Nucleus accumbens (tissue), 56 donors: ENCODE results near the gene COPE.
A peak's percentile ranks its signal among the peaks of the same experiment; 100 is the strongest.

ENCODE experiments used
- DNase-seq, 56 donors: peaks; one replicate each; lab custom pipeline; 2025; lab: John Stamatoyannopoulos, UW

COPE gene

DNA sequence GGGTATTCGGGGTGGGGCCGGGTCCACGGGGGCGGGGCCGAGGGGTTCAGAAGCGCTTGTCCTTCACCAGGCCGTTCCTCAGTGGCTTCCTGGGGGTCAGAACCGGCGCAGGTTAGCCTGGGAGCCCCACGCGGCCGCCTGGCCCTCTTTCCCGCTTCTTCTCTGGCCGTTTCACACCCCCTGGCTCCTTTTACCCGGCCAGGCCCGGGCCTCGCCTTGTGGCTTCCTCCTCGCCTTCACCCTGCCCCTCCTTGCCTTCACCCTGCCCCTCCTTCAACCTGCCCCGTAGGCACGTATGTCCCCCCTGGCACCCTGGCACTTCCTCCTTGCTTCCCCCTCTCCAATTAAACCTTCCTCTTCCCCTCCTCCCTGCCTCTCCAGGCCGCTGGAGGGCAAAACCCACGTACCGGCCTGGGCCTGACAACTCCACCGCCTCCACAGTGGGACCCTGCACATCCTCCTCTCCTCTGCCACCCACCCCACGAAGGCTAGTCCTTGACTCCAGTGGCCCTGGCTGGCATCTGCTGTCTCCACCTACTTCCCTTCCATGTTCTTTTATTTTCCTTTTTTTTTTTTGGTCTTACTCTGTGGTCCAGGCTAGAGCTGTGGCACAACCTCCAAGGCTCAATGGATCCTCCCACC lies 48.5 kb downstream of the COPE start:
- no peak for DNase-seq

DNA sequence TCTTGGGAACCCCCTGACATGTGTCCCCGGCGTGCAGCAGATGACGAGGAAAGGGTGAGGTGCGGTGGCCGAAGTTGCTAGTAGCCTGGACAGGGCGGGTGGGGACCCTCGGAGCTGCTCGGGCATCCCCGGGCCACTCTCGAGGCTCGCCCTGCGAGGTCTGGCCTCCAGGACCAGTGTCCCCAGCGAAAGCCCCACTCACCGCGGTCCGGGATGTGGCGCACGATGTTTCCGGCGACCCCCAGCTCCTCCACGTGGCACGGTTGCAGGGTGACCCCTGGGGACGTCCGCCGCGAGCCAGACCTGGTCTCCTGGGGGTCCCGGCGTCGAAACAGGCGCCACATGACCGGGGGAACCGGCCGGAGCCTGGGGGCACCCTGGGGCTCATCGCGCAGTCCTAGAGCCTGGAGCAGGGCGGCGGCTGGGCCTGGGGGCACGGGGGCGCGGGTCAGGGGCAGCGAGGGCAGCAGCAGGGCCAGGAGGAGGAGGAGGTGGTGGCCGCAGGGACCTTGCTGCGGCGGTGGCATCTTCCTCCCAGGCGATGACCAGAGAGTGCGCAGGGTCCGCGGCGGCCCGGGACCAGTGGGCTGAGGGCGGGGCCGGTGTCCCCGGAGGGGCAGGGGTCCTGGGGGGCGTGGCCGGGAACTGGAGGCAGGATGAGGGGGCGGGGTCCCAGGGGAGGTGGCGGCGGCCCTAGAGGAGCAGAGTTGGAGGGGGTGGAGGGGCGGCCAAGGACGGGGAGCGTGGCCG lies 49.2 kb downstream of the COPE start:
- no peak for DNase-seq

DNA sequence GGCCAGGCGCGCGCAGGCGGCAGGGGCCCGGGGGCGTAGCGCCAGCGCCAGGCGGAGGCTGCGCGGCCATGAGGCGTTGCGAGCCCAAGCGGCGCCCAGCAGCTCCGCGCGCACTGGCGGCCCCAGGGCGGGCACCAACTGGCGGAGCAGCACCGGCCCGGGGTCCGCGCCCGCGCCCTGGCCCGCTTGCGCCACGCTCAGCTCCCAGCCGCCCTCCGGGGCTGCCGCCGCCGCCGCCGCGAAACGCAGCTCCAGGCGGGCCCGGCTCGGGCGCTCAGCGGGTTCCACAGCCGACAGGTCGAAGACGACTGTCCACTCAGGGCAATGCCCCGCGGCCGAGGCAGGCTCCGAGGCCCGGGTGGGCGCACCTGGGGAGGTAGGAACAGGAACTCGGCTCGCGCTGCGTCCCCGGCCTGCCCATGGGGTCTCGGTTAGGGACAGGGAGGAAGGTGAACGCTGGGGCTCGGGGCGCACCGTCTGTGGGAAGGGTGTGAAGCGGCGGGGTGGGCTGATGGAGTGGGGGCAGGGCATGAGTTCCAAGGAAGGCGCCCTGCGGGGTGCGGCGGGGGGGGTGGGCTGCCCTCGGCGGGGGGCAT lies 50.1 kb downstream of the COPE start:
- no peak for DNase-seq

DNA sequence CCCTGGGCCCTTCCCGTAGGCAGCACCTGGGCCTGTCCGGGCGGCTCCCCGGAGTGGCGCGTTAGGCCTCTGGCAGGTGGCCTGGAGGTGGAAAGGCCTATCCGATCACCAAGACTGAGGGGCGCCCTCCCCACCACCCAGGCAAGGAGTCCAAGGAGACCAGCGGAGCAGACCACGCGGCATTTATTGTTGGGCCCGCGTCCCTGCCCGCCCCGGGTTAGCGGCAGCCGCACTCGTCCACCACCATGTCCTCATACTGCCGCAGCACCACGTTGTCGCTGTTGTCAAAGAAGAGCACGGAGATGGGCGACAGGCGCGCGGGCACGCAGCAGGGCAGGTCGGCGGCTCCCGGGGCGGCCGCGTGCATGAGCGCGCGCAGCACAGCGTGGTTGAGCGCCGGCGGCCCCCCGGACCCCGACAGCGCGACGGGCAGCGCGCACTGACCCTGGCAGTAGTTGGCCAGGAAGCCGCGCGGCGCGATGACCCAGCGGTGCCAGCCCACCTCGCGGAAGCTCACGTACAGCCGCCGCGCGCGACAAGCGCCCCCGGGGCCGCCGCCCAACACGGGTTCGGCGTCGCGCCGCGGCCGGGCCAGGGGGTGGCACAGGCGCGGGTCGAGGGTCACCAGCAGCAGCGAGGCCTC lies 50.7 kb downstream of the COPE start:
- DNase-seq, result no peak

DNA sequence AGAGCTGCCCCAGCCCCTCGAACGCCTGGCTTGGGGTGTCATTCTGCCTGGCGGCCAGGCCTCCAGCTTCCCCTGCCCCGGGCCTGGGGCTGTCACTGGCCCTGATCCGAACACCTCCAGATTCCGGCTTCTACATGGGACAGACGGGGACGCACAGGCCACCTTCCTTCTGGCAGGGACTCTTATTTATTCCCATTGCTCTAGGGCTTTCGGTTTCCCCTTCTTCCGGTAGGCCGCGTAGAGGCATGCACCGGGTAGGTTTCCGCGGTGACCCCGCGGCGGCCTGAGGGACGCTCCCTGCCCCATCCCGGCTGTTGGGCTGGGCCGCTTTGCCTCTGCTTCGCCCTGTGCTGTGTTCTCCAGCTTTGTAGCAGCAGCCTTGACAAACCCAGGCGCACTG lies 51.4 kb downstream of the COPE start:
- DNase-seq, result peak in 2 of 56 donors; percentile 36 to 41

DNA sequence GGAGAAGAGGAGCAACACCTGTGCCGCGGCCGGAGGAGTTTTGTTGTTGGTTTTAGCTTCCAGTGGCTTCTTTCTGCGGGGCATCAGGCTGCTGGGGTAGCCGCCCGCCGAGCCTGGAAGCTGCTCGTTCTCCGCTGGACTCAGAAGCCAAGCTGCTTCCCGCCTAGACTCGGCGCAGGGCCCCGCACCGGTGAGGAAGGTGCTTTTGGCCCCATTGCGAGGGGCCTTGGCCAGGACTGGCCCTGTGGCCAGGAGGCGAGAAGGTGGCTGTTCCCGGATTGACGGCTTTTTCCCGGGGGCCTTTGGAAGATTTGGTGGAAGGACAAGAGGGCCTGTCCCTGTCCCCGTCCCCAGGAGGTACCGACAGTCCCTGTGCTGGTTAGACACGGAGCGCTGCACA lies 52.0 kb downstream of the COPE start:
- peak in 1 of 56 donors; percentile 41 for DNase-seq

DNA sequence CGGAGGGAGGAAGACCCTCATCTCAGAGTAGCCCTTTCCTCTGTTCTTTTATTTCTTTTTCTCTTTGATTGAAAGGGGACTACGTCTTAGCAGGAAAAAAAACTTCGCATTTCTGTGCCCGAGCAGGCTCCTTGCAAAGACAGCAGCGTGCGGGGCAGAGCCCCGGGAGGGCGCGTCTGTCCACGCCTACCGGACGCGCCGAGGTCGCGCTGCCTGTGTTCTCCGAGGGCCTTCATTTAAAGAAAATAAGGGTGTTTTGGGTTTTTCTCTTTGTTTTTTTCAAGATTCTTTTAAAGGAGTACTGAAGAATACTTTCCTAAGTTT lies 52.4 kb downstream of the COPE start:
- peak in 3 of 56 donors; percentile 13 to 41 (median 20) for DNase-seq

DNA sequence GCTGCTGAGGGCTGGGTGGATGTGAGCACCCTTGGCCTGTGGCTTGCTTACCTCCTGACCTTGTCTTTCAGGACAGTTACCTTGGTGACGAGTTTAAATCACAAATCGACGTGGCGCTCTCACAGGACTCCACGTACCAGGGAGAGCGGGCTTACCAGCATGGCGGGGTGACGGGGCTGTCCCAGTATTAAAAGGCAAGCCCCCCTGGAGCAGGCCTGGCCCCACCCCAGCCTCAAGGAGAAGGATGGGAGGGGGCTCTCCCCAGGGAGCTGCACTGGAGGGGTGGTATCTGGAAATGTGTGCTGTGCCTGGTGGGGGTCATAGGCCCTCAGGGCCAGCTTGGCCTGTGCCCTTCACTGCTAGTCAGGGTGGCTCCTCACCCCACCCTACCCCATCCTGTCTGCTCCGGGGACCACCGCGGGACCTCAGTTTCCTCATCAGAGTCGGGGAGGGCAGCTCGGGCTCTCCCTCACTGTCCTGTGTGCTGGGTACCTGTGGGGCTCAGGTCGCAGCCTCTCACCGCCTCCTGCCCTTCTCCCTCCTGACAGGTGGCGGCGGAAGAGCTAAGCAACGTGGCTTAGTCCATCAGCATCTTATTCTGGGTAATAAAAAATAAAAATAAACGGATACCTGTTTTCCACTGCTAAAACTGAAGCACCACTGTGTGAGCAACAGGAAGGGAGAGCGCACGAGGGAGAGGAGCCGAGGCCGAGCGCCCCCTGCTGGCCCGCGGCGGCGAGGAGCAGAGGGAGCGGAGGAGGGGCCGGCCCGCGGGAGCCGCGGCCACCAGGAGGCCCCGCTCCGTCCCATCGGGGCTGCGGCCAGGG lies 53.0 kb downstream of the COPE start:
- peak in 43 of 56 donors; percentile 6 to 81 (median 37) for DNase-seq

DNA sequence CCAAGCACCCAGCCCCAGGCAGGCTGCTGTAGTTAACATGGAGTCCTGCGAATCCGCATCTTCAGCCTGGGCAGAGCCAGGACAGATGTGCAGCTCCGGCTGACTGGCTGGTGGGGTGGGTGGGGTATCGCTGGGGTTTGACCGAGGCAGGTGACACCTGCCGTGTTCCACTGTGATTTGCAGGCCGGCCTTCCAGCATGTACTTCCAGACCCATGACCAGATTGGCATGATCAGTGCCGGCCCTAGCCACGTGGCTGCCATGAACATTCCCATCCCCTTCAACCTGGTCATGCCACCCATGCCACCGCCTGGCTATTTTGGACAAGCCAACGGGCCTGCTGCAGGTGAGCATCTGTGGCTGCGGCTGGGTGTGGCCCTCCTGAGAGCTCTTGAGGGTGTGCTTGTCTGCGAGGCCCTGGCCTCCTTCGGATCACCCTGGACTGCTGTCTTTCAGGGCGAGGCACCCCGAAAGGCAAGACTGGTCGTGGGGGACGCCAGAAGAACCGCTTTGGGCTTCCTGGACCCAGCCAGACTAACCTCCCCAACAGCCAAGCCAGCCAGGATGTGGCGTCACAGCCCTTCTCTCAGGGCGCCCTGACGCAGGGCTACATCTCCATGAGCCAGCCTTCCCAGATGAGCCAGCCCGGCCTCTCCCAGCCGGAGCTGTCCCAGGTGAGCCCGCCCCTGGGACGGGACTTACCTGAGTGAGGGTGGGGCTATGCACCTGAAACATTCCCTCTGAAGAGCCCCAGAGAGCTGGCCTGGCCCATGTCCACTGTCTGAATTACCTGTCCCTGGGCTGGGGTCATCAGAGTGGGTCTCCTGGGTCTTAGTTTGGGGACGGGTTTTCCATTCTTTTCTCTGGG lies 53.8 kb downstream of the COPE start:
- no peak for DNase-seq

DNA sequence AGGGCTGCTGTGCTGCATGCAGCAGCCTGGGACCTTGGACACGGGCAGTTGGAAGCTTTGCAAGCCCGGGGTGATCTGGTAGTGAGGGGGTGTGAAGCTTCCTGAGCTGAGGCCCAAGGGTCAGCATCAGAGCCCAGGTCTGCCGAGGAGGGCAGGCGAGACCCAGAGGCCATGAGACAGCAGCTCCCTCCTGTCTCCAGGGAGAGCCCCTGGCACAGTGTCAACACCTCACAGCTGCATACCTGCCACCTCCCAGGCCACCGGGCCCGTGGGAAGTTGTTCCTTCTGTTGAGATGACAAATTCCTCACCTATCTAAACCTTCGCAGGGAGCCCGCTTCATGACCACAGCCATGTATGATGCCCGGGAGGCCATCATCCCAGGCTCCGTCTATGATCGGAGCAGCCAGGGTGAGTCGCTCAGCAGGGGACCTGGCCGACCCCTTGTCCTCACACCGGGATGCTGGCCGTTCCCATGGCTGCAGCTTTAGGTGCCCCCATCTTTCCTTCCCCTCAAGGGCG lies 55.3 kb downstream of the COPE start:
- DNase-seq, result no peak

DNA sequence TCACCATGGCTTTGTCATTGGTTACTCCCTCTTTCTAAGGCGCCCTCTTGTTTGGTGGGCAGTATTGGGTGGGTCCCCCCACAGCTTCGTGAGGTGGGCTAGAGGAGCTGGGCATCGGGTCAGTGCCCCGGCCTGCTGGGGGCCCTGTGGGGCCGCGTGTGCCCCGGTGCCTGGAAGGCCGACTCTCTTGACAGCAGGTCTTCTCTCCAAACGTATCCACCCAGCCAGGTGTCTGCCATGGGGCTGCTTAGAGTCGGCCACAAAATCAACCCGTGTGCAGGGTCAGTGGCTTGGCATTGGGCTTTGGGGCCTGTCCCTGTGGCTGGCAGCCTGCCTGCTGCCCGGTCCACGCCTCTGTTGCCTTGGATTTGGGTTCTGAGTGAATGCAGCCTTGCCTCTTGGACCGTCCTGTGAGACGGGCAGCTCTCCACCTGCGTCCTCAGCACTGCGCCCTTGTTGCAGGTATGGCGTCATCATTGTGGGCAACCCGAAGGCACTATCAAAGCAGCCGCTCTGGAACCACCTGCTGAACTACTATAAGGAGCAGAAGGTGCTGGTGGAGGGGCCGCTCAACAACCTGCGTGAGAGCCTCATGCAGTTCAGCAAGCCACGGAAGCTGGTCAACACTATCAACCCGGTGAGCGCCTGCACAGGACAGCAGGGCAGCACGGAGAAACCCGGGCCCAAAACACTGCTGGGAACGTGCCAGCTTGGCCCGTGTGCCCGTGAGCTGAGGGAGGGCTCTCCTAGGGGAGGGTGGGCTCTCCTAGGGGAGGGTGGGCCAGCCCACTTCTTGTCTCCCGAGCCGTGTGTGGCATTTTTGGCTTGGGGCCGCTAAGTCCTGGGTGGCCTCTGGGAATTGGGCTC lies 56.0 kb downstream of the COPE start:
- peak in 1 of 56 donors; percentile 25 for DNase-seq

DNA sequence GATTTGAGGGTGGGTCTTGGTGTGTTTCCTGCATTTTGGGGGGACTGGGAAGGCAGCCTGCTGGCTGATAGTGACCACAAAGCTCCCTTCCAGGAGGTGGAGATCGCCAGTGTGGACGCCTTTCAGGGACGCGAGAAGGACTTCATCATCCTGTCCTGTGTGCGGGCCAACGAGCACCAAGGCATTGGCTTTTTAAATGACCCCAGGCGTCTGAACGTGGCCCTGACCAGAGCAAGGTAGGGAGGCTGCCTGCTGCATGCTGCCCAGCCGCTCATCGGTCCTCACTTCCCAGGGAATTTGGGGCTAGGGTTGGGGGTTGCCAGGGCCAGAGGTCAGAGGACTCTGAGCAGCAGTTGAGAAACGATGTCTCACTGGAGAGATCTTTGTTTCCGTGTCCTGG lies 57.3 kb downstream of the COPE start:
- no peak for DNase-seq

DNA sequence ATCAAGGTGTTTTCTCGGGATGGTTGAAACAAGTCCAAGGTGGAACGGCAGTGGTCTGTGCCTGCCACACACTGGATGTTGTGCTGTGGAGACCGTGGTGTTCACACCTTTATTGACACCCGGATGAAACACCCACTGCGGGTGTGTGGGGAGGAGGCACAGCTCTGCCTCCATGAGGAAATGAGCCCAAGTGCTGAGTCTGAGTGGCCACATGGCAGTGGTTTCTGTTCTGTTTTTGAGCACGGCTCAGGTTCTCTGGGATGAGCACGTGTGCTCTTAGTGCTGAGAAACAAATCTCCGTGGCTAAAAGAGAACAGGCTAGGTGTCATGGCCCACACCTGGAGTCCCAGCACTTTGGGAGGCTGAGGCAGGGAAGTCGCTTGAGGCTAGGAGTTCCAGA lies 58.0 kb downstream of the COPE start:
- peak in 1 of 56 donors; percentile 23 for DNase-seq

DNA sequence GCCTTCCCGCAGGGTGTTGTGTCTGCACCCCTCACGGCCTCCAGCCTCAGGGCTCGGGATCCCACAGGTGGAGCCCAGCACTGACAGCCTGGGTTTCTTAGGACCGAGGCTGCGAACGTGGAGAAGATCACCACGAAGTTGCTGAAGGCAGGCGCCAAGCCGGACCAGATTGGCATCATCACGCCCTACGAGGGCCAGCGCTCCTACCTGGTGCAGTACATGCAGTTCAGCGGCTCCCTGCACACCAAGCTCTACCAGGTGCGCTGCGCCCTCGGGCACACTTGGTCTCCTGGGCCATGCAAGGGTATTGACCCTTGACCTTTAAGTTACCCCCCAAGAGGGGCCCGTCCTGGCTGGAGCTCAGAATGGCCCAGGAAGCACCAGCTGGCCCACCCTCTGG lies 58.5 kb downstream of the COPE start:
- no peak for DNase-seq

DNA sequence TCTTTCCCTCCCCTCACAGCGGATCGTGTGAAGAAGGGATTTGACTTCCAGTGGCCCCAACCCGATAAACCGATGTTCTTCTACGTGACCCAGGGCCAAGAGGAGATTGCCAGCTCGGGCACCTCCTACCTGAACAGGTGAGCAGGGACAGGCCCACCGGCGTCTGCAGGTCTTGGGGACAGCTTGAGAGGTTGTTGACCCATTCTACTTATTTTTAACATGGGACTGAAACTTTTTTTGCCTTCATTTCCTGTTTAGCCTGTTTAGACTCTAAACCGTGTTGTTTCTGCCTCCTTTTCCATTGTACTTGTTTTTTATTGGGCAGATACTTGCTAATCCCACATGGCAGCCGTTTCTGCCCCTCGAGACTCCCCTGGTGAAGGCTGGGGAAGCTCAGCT lies 58.9 kb downstream of the COPE start:
- DNase-seq, result no peak

DNA sequence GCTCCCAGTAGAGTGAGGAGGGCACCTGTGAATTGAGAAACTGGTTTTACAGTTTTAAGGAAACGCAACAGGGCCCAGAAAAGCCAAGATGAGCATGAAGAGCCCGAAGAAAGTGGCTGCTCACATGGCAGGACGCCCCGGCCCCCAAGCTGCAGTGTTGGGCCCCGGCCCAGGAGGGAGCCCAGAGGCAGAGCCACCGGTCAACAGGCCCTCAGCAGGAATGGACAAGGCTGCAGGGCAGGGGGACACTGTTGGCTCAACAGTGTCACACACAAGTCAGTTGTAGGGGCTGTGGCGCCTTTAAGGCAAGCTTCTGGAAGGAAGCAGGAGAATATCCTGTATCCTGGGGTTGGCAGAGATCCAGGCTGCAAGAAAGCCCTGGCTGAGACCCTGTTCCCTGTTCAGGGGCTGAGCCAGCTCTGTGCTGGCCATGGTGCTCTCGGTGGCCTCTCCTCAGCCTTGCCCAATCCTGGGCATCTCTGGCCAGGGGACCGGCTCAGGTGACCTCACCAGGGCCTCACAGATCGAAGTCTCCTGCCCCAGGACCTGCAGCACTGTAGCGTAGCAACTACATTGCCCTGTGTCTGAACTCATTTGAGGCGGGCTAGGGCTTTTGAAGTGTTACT lies 59.4 kb downstream of the COPE start:
- peak in 5 of 56 donors; percentile 25 to 47 (median 32) for DNase-seq

DNA sequence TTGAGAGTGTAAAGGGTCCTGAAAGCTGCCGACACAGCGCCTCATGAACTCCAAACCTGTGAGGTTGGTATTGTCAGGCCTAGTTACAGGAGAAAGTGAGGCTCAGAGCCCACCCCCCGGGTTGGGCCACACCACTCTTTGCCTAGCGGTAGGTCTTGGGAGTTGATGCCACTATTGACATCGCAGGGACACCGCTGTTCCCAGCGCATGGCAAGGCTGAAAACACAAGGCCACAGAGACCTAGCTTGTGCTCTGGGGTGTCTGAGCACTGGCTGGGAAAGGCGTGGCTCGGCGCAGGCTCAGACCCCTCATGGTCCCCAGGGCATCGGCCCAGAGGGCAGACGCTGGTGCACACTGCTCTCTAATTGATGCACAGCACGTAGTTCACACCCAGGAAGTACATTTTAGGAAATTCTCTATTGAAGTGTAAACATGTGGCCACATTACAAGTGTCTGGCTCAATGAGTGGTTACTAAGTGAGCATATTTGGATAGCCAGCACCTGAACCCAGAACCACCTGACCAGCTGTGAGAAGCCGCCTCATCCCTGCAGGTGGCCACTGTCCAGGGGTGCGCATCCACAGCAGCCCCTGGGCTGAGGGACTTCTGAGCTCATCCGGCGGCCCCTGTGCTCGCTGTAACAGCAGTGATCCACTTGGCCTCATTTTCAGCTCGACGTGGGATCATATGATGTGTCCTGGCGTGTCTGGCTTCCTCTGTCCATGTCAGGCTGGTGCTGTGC lies 60.1 kb downstream of the COPE start:
- no peak for DNase-seq
